CD4-positive, alpha-beta T cell treated with Interleukin-15 for 1 hour (primary cell): ENCODE results near the gene ERBB4.

Experiments
- DNase-seq: peaks from one replicate; pipeline ENCODE4 v3.0.0-alpha.2; 2020

The ERBB4 gene

GRCh38 chr2:211368467-211368866 lies 1170.1 kb downstream of the ERBB4 start:
- DNase-seq = no peak

GRCh38 chr2:211367711-211368110 lies 1170.9 kb downstream of the ERBB4 start:
- DNase-seq = no peak

- no peak for DNase-seq
These were observed 1171.3 kb downstream of the ERBB4 start for GRCh38 chr2:211367293-211367692.

GRCh38 chr2:211364911-211365310 lies 1173.7 kb downstream of the ERBB4 start:
- no peak for DNase-seq

GRCh38 chr2:211361383-211361782 lies 1177.2 kb downstream of the ERBB4 start:
- DNase-seq = no peak

- DNase-seq = no peak
These were observed 1179.3 kb downstream of the ERBB4 start for GRCh38 chr2:211359347-211359746.

GRCh38 chr2:211358504-211358903 lies 1180.1 kb downstream of the ERBB4 start:
- no peak for DNase-seq

GRCh38 chr2:211354481-211354880 lies 1184.1 kb downstream of the ERBB4 start:
- DNase-seq = no peak

- DNase-seq = no peak
These were observed 1186.6 kb downstream of the ERBB4 start for GRCh38 chr2:211351987-211352386.

- DNase-seq = no peak
These were observed 1189.6 kb downstream of the ERBB4 start for GRCh38 chr2:211349031-211349430.

GRCh38 chr2:211347328-211347727 lies 1191.3 kb downstream of the ERBB4 start:
- no peak for DNase-seq

- no peak for DNase-seq
These were observed 1194.3 kb downstream of the ERBB4 start for GRCh38 chr2:211344289-211344688.

- no peak for DNase-seq
These were observed 1205.2 kb downstream of the ERBB4 start for GRCh38 chr2:211333377-211333776.

- no peak for DNase-seq
These were observed 1206.9 kb downstream of the ERBB4 start for GRCh38 chr2:211331736-211332135.

- no peak for DNase-seq
These were observed 1208.7 kb downstream of the ERBB4 start for GRCh38 chr2:211329882-211330281.

- DNase-seq = no peak
These were observed 1209.2 kb downstream of the ERBB4 start for GRCh38 chr2:211329421-211329820.

GRCh38 chr2:211328126-211328525 lies 1210.5 kb downstream of the ERBB4 start:
- DNase-seq = no peak
